GM19372 (cell line): Measurements from ENCODE around the gene HSCB.
"Not testable (repeated sequence)": the region's sequence is repeated elsewhere in the genome, so short reads cannot be mapped to it uniquely, and the experiment has no call there.

Source experiments
- ATAC-seq: cut with Tn5 transposase; IDR thresholded peaks from one replicate; pipeline ENCODE4 v1.9.1; 2021; ENCODE audit warnings: mild to moderate bottlenecking, low read depth, moderate library complexity; ENCODE audit not compliant: unreplicated experiment

HSCB gene, protein sequence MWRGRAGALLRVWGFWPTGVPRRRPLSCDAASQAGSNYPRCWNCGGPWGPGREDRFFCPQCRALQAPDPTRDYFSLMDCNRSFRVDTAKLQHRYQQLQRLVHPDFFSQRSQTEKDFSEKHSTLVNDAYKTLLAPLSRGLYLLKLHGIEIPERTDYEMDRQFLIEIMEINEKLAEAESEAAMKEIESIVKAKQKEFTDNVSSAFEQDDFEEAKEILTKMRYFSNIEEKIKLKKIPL

DNA sequence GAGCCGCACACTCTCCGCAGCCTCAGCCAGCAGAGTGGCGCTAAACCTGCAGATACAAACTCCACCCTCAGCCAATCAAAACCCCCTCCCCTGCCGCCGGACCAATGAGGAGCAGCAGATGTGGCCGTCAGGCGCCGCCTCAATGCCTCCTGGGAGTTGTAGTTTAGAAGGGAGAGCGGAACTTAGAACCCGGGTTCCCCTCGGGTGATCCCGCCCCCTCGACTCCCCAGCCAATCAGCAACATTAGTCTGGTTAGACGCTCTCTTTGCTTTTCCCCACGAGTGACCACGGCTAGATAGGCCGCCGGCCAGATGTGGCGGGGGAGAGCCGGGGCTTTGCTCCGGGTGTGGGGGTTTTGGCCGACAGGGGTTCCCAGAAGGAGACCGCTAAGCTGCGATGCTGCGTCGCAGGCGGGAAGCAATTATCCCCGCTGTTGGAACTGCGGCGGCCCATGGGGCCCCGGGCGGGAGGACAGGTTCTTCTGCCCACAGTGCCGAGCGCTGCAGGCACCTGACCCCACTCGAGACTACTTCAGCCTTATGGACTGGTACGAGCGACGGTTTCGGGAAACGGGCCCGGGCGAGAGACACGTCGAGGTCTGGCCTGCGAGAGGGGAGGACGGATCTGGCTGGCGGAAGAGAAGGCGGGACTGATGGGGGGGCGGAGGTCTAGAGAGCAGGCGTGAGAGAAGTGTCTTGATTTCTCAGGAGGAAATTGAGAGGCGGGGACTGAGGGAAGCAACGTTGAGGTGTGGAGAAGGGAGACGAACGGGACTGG is at the start of gene HSCB, which contains the start of gene CHEK2:
HSCB (plus strand) TSS at position 255 of the 777 bp plus-strand sequence; CDS start at position 312, 57 bp downstream.
CHEK2 (minus strand) TSS at position 36 of the 777 bp plus-strand sequence. CDS start 7,099 bp downstream, outside the sequence.
- ATAC-seq: peak; percentile 89

DNA sequence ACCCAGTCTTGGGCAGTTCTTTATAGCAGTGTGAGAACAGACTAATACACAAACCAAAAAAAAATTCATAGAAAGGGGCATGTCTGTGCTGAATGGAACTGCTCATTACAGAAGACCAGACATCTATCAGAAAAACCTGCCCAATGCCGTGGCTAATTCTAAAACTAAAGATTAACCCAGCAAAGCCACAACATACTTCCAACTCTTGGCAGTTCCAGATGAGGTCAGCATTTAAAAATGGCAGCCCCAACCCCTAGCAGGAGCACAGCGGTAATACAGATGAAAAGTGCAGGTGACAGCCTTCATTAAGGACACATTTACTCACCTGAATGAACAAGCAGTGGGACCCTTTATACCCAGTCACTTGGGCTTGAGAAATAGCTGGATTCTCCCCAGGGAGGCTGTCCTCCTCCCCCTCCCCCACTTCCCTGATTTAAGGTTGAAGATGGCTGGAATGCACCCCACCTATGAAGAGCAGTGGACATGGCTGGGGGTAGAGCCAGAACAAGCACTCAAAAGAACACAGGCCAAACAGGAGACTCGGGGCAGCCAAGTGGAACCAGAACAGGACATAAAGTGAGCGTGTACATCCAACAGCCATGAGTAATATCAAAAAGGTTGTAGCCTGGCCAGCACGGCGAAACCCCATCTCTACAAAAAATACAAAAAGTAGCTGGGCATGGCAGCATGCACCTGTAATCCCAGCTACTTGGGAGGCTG is 48.6 kb upstream of the HSCB start:
- not testable (repeated sequence) for ATAC-seq

DNA sequence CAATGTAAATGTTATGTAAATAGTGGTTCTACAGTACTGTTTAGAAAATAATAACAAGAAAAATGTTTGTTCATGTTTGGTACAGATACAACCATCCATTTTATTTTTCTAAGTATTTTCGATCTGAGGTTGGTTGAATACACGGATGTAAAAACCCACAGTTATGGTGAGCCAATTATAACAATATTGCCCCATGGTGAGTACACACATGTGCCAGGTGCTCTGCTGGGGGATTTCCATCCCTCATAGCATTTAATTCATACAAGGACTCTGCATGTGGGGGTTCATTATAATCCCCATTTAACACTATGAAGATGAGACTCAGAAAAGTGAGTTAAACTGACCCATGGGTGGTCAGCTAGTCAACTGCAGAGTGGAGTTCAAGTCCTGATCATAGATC is 38.9 kb upstream of the HSCB start:
- no peak for ATAC-seq

DNA sequence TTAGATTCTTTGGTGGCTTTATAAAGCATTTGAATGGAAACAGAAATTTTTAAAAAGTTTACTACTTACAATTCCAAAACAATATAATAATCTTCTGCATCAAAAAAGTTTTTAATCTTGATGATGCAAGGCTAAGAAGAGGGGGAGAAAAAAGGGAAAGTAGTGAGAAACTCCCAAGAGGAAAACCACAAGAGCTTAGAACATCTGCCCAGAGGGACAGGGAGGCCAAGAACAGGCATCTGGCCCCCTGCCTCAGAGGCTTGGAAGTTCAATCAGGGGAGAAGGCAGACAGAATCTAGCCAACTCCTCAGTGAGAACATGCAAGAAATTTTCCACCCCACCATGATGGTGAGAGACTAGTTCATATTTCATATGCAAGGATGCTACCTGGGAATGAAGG is 38.4 kb upstream of the HSCB start:
- no peak for ATAC-seq

DNA sequence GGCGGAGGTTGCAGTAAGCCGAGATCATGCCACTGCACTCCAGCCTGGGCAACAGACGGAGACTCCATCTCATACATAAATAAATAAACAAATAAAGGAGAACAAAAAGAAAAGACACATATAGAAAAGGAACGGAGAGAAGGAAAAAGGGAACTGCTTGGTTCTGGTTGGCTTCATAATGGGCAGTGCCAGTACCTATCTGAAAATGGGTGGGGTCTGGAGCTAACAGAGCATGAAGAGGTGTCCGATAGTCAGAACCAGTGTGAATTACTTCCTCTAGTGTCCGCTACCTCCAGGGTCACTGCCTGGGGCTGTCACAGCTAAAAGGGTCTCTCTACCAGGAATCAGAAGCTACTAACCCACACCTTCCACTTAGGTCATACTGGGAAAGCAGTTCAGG is 35.0 kb upstream of the HSCB start:
- ATAC-seq: no peak

DNA sequence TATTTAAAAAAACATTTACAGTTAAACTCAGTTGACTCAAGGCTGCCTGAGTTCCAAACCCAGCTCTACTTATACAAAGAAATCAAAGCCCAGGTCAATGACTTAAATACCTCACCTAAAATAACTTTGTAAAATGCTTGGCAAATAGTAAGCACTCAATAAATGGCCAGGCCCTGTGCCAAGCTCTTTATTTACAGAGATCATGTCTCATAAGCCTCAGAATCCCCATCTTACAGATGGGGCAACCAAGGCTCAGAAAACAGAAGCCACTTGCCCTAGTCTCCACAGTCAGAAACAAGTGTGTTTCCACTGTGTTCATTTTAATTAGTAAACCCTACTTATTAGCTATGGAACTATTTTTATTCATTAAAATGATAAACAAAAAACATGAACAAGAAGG is 31.7 kb upstream of the HSCB start:
- no peak for ATAC-seq

DNA sequence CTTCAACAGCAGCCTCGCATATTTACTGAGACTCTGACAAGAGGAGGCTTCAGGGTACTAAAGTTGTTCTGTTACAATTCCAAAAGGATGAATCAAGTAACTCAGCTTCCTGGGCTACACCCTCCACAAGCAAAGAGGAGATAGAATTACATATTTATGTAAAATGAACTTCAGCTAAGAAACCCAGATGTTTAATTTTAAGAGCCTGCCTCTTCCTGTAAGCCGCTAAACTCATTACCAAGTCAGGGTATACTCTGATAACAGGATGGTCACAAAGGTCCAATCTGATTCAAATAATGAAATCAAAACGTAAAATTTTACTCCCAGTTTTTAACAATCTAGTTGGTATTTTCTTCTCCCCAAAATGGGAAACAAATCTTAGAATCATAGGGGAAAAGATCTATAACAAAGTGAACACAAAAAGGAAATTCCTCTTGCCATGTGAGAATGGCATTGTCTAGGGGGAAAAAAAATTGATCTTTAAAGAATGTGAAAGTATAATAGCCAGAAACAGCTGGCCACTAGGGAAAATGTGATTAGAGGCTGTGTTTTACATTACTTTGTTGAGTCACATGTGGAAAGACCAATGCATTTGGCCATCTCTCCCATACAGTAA is 31.2 kb upstream of the HSCB start:
- ATAC-seq: no peak

DNA sequence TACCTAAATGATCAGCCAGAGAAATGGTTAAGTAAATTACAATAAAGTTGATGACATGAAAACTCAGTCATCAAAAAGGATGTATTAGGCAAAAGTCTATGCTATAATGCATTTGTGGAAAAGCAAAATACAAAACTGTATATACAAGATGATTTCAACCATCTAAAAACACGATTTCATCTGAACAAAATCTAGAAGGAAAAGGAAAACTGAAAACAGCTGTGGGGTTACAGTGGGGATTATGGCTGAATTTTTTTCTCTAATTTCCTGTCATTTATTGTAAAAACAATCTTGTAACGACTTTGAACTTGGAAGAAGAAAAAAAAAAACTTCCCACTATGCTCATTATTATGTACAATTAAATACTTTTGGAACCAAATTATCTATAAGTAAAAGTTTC is 30.5 kb upstream of the HSCB start:
- ATAC-seq: no peak

DNA sequence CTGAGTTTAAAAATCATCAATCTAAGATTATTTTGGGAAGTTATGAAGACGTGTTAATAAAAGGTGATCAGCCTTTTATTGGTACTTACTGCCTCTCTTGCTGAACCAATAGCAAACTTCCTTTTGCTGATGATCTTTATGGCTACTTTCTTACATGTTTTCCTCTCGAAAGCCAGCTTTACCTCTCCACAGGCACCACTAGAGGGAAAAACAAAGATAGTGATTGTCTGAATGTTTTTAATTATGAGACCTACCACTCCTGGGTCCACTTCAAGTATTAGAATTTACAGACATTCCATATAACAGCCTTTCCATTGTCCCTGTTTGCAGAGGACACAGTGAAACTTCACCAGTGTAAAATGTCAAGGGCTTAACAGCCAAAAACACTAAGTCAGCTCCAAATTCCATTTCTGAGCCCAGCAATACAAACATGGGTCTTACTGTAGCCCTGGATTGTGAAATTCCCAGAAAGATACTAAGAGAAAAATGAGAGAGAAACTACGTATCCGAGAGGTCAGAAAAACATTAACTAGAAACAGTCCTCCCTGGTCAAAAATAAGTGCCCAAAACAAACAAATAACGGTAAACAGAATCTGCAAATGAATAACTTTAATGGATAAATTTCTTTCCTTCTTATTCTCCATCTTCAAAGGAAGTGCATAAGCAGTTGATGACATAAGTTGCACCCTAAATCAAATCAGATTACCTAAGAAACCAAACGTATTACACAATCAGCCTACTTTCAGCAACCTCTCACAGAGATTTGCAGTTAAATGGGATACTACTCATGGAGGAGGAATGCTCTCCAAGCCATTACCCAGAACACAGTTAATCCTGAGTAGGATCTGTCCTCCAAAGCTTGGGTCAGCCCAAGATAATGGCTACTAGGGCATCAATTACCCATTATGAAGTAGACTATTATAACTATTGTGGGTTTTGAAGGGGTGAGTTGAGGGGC is 29.7 kb upstream of the HSCB start:
- no peak for ATAC-seq

DNA sequence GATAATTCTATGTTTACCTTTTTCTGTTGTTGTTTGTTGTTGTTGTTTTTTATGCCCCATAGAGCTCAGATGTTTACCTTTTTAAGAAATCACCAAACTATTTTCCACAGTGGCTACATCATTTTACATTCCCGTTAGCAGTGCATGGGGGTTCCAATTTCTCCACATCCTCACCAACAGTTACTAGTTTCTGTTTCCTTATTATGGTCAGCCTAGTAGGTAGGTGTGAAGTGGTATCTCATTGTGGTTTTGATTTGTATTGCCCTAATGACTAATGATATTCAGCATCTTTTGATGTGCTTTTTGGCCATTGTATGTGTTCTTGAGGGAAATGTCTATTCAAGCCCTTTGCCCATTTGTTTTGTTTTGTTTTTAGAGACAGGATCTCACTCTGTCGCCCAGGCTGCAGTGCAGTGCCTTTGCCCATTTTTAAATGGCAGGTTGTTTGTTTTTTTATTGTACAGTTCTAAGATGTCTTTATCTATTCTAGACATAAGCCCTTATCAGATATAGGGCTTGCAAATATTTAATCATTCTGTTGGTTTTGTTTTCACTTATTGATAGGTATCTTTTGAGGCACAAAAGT is 27.7 kb upstream of the HSCB start:
- ATAC-seq: no peak

DNA sequence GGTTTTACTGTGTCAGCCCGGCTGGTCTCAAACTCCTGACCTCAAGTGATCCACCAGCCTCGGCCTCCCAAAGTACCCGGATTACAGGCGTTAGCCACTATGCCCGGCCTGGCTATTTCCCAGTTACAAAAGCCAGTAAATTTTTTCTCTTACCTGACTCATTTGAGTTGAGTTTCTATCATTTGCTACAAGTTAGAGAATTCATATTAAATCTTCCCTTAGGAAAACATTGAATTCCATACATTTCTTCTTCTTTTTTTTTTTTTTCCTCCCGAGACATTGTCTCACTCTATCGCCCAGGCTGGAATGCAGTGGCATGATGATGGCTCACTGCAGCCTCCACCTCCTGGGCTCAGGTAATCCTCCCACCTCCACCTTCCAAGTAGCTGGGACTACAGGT is 26.2 kb upstream of the HSCB start:
- ATAC-seq: no peak

DNA sequence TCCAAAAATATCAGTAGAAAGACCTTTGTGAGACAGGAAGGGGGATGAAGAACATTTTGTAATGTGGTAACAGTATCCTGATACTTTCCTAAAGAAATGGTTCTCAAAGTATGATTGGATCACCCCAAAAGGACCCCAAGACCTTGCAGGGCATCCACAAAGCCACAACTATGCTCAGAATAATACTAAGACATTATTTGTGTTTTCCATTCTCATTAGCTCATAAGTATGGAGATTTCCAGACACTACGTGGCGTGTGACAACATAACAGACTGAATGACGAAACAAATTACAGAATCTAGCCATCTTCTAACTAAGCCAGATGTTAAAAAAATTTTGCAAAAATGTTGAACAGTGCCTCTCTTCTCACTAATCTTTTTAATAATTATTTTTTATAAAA is 25.2 kb upstream of the HSCB start:
- ATAC-seq: no peak

DNA sequence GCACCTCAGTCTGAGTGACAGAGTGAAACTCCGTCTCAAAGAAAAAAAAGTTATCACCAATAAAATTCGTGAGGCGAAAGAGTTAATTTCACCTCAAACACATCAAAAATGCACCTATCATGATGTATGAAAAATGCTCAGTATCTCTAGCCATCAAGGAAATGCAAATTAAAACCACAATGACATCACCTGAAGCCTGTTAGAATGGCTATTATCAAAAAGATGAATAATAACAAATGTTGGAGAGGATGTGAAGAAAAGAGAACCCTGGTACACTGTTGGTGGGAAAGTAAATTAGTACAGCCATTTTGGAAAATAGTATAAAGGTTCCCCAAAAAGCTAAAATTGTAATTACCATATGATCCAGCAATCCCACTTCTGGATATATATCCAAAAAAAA is 23.8 kb upstream of the HSCB start:
- ATAC-seq: no peak

DNA sequence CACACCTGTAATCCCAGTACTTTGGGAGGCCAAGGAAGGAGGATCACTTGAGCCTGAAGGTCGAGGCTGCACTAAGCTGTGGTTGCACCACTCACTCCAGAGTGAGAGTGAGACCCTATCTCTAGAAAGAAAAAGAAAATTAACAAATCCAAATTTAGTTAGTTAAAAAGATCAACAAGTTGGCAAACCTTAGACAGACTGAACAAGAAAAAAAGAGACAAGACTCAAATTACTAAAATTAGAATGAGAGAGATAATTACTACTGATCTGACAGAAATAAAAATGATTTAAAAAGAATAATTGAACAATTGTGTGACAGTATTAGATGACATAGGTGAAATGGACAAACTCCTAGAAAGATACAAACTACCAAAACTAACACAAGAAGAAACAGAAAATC is 13.8 kb upstream of the HSCB start:
- ATAC-seq: no peak

DNA sequence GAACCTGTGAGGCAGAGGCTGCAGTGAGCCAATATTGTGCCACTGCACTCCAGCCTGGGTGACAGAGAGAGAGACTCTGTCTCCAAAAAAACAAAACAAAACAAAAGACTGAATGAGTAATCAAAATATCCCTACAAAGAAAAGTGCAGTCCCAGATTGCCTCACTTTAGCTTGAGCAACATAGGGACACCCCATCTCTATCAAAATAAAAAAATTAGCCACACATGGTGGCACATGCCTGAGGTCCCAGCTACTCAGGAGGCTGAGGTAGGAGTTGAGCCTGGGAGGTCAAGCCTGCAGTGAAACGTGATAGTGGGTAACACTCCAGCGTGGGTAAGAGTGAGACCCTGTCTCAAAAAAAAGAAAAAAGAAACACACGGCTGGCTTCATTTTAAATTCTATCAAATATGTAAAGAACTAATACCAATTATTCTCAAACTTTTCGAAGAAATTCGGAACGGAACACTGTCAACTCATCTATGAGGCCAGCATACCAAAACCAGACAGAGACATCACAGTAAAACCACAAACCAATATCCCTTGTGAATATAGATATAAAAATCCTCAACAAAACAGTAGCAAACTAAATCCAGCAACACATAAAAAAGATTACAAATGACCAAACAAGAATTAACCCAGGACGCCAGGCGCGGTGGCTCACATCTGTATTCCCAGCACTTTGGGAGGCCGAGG is 13.1 kb upstream of the HSCB start:
- no peak for ATAC-seq

DNA sequence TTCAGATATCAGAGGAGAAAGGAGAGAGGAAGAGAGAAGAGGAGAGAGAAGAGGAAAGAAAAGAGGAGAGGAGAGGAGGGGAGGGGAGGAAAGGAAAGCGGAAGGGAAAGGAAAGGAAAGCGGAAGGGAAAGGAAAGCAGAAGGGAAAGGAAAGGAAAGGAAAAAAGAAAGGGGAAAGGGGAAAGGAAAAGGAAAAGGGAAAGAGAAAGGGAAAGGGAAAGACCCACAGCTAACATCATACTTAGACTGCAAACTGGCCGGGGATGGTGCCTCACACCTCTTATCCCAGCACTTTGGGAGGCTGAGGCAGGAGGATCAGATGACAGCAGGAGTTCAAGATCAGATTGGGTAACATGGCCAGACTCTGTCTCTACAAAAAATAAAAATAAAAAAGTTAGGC is 11.7 kb upstream of the HSCB start:
- ATAC-seq: no peak

DNA sequence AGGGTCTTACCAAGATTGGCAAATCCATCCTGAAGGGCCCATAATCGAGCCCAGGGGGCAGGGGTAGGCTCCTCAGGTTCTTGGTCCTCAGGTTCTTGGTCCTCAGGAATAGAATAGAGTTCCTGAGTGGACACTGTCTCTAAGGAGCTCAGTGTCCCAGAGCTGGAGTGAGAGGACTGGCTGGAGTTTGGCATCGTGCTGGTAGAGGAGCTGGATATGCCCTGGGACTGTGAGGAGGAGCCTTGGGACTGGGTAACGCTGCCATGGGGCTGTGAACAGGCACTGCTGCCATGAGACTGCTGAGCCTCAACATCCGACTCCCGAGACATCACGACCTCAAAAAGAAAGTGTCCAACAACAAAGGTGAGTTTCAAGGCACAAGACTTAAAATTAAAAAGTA is 7.4 kb upstream of the HSCB start:
- ATAC-seq: no peak

DNA sequence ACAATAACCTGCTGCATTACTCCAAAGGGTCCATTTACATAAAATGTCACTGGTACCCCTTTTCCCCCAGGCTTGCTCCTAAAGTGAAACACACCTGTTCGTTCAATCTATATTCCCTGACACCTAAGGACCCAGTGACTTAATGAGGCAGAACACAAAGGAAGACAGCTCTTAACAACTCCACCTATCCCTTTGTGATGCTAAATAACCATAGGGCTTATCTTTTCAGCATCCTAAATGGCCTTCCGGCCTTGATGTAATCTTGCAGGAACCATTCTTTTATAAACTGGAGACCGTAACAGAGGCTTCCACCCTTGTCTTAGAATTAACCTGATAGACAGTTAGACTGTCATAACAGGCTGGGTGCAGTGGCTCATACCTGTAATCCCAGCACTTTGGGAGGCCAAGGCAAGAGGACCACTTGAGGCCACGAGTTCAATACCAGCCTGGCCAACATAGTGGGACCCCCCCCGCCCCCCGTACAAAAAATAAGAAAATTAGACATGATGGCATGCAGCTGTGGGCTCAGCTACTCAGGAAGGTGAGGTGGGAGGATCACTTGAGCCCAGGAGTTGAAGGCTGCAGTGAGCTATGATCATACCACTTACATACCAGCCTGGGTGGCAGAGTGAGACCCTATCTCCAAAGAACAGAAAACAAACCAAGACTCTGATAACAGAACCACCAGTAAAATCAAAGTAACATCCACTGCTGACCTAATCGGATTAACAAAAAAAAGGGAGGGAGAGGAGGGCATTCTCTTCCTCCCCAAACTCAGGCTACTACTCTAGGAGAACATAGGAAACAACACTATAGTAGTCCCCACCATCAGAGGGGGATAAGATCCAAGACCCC is 5.3 kb upstream of the HSCB start:
- no peak for ATAC-seq
